Subcutaneous adipose tissue (tissue), 4 donors: ENCODE results near the gene CD38. TPM values are rescaled to one million over a fixed set of nuclear protein-coding genes. Genes with fewer than 3 reads are reported as not detected.

Source experiments
- CTCF ChIP-seq: fragments of 450-650 bp; IDR thresholded peaks from one replicate; pipeline ENCODE4 v1.5.1; 2016; ENCODE audit warnings: low read depth, mild to moderate bottlenecking, control low read depth, antibody characterized with exemption, moderate library complexity
- total RNA-seq, 4 donors: library from RNA; depleted of rRNA; stranded (reverse); fragments of >200 nt; gene quantifications; one replicate each; pipeline ENCODE4 v1.1.0, GENCODE V29; 2016

Gene CD38
- total RNA-seq, 4 donors from 2014 or later: 10.2 to 42.1 (median 15.4) TPM

- no peak for TF ChIP-seq CTCF
Observed at GRCh38 chr4:15740764-15741404, 37.2 kb upstream of the CD38 start.

- TF ChIP-seq CTCF: no peak
Observed at GRCh38 chr4:15742083-15742582, 36.0 kb upstream of the CD38 start.

GRCh38 chr4:15742637-15743036 lies 35.5 kb upstream of the CD38 start:
- no peak for TF ChIP-seq CTCF

- no peak for TF ChIP-seq CTCF
Observed at GRCh38 chr4:15744016-15744545, 34.0 kb upstream of the CD38 start.

- no peak for TF ChIP-seq CTCF
Observed at GRCh38 chr4:15746110-15746509, 32.0 kb upstream of the CD38 start.

- no peak for TF ChIP-seq CTCF
Observed at GRCh38 chr4:15749001-15749400, 29.1 kb upstream of the CD38 start.

GRCh38 chr4:15751153-15751552 lies 27.0 kb upstream of the CD38 start:
- TF ChIP-seq CTCF: no peak
